Ovary (tissue), 3 donors: Measurements from ENCODE around the gene TACR1.

Experiments used
- POLR2A ChIP-seq: fragments of 450-650 bp; IDR thresholded peaks from one replicate; pipeline ENCODE4 v1.6.1; 2017; ENCODE audit warnings: antibody characterized with exemption, mild to moderate bottlenecking, moderate library complexity
- TF ChIP-seq, protein P1 (sequence below), 3 donors: fragments of 450-650 bp in 2 of 3; fragments of 200-600 bp in 1 of 3; IDR thresholded peaks; one replicate each; pipeline versions ENCODE4 v1.5.1 to v1.8.0; 2016 to 2022; ENCODE audit warnings: antibody characterized with exemption in 3 of 3, mild to moderate bottlenecking in 1 of 3
- donor health status: DM: no; HTN: no; CAD: no.

DNA sequence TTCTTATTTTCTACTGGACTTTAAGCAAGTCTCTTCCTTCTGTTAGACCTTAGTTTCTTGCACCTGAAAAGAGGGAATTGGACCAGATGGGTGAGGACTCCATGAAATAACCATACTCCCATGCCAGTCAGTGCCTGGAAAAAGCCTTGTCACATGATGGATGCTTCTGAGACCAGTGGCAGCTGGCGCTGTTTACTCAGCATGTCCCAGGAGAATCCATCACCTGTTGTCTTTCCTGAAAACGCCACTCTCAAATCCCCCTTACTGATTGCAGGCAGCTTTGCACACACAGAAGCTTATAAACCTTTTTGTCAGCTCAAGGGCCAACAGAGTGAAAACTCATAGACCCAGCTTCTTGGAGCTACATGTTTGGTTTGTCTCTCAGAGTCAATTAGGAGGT is 123.2 kb downstream of the TACR1 start:
- TF ChIP-seq, protein P1, sequence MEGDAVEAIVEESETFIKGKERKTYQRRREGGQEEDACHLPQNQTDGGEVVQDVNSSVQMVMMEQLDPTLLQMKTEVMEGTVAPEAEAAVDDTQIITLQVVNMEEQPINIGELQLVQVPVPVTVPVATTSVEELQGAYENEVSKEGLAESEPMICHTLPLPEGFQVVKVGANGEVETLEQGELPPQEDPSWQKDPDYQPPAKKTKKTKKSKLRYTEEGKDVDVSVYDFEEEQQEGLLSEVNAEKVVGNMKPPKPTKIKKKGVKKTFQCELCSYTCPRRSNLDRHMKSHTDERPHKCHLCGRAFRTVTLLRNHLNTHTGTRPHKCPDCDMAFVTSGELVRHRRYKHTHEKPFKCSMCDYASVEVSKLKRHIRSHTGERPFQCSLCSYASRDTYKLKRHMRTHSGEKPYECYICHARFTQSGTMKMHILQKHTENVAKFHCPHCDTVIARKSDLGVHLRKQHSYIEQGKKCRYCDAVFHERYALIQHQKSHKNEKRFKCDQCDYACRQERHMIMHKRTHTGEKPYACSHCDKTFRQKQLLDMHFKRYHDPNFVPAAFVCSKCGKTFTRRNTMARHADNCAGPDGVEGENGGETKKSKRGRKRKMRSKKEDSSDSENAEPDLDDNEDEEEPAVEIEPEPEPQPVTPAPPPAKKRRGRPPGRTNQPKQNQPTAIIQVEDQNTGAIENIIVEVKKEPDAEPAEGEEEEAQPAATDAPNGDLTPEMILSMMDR (IDR thresholded peaks at IDR 0.05) = no peak
- no peak for TF ChIP-seq POLR2A
